Esophagus (tissue), 2 donors: ENCODE data around the gene SMIM38. TPM values are rescaled to one million over a fixed set of nuclear protein-coding genes. Genes with fewer than 3 reads are reported as not detected.

Source experiments
- H3K27ac ChIP-seq, 2 donors: one replicate each; pipeline ENCODE4 v1.5.1; 2013; ENCODE audit warnings: low read depth in 2 of 2, mild to moderate bottlenecking in 2 of 2, inconsistent platforms in 1 of 2, low read length in 1 of 2, moderate library complexity in 1 of 2
- H3K27me3 ChIP-seq, 2 donors: one replicate each; pipeline ENCODE4 v1.6.1; 2013; ENCODE audit warnings: low read length in 2 of 2, control low read depth in 1 of 2, mild to moderate bottlenecking in 1 of 2; ENCODE audit not compliant: insufficient read depth in 2 of 2, control insufficient read depth in 1 of 2
- H3K36me3 ChIP-seq, 2 donors: one replicate each; pipeline ENCODE4 v1.6.1; 2013; ENCODE audit warnings: low read length in 1 of 2; ENCODE audit not compliant: control insufficient read depth in 2 of 2, insufficient read depth in 2 of 2
- H3K4me1 ChIP-seq, 2 donors: one replicate each; pipeline ENCODE4 v1.6.1; 2013; ENCODE audit warnings: low read length in 1 of 2; ENCODE audit not compliant: control insufficient read depth in 2 of 2, insufficient read depth in 2 of 2
- H3K4me3 ChIP-seq, 2 donors: one replicate each; pipeline ENCODE4 v1.5.1; 2013; ENCODE audit warnings: low read length in 2 of 2, mild to moderate bottlenecking in 2 of 2, low read depth in 1 of 2, moderate library complexity in 1 of 2
- H3K9me3 ChIP-seq, 2 donors: one replicate each; pipeline ENCODE4 v1.6.1; 2013; ENCODE audit warnings: mild to moderate bottlenecking in 2 of 2, low read depth in 1 of 2, low read length in 1 of 2, moderate library complexity in 1 of 2; ENCODE audit not compliant: control insufficient read depth in 2 of 2, insufficient read depth in 1 of 2
- WGBS, 2 donors: extraction: QIAGEN DNeasy Blood & Tissue Kit; methylation state at CpG; one replicate each; pipeline ENCODE4 v1.1.7; 2013; 5-methylcytosine and 5-hydroxymethylcytosine counted together
- polyA plus RNA-seq, 2 donors: library from polyadenylated mRNA; stranded (reverse); fragments of 200-250 nt; gene quantifications; one replicate each; pipeline ENCODE4 v1.2.3, GENCODE V29; 2013
- donor health status: healthy with polysubstance abuse.
- donor health status: Bipolar disorder and iron deficiency.

The SMIM38 gene
- polyA plus RNA-seq, 2 donors, result 0.08 to 0.11 TPM

- peaks cover 0 to 2% of the 10 kb centered on the region in 2 donors for H3K9me3 ChIP-seq
These were observed 6.8 kb downstream of the SMIM38 start for GRCh38 chr11:69162505-69162904.

GRCh38 chr11:69163842-69164241 is 8.1 kb downstream of the SMIM38 start:
- H3K36me3 ChIP-seq, result no peaks in the 10 kb centered on the region
- H3K27me3 ChIP-seq, result no peaks in the 10 kb centered on the region
- H3K4me1 ChIP-seq, result peaks cover 0 to 7% of the 10 kb centered on the region in 2 donors
- H3K9me3 ChIP-seq, result peaks cover 0 to 2% of the 10 kb centered on the region in 2 donors
- no peak overlapping the region for H3K27ac ChIP-seq
- 95 to 98% methylated on average over 1 of the region's 1 CpG for WGBS, 2 donors
- H3K4me3 ChIP-seq, result no peak overlapping the region

More at GRCh38 chr11:69162505-69162904, 6.8 kb downstream of the SMIM38 start:
- H3K4me3 ChIP-seq, result no peak overlapping the region
- no peaks in the 10 kb centered on the region for H3K36me3 ChIP-seq
- H3K27ac ChIP-seq, result no peak overlapping the region
- H3K27me3 ChIP-seq, result no peaks in the 10 kb centered on the region
- peaks cover 0 to 7% of the 10 kb centered on the region in 2 donors for H3K4me1 ChIP-seq

- H3K36me3 ChIP-seq, result no peaks in the 10 kb centered on the region
- H3K27ac ChIP-seq, result no peak overlapping the region
- no peak overlapping the region for H3K4me3 ChIP-seq
- peaks cover 0 to 7% of the 10 kb centered on the region in 2 donors for H3K4me1 ChIP-seq
- no peaks in the 10 kb centered on the region for H3K27me3 ChIP-seq
- H3K9me3 ChIP-seq, result peaks cover 0 to 2% of the 10 kb centered on the region in 2 donors
- 76 to 88% methylated on average over 10 of the region's 10 CpGs for WGBS, 2 donors
These were observed 9.1 kb downstream of the SMIM38 start for GRCh38 chr11:69164824-69165223.

DNA sequence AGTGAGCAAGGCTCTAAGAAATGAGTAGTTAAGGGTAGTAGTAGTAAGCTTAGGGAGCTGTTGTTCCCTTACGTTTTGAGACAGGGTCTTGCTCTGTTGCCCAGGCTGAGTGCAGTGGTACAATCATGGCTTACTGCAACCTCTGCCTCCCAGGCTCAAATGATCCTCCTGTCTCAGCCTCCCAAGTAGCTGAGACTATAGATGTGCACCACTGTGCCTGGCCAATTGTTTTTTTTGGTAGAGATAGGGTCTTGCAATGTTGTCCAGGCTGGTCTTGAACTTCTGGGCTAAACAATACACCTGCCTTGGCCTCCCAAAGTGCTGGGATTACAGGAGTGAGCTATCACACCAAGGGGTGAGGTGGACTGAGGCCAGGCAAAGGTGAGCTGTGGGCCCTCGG is 10.0 kb downstream of the SMIM38 start:
- WGBS, 2 donors, result 89 to 96% methylated on average over 2 of the region's 2 CpGs
- H3K36me3 ChIP-seq, result no peaks in the 10 kb centered on the region
- H3K4me3 ChIP-seq, result no peak overlapping the region
- peaks cover 0 to 7% of the 10 kb centered on the region in 2 donors for H3K4me1 ChIP-seq
- H3K27me3 ChIP-seq, result no peaks in the 10 kb centered on the region
- no peak overlapping the region for H3K27ac ChIP-seq
- peaks cover 0 to 2% of the 10 kb centered on the region in 2 donors for H3K9me3 ChIP-seq

- Histone ChIP-seq H3K4me1 (peaks cover 0 to 7% of the 10 kb centered on the region in 2 donors), H3K36me3 (no peaks in the 10 kb centered on the region), H3K27ac (no peak overlapping the region), H3K4me3 (no peak overlapping the region), H3K27me3 (no peaks in the 10 kb centered on the region), H3K9me3 (peaks cover 0 to 2% of the 10 kb centered on the region in 2 donors)
- WGBS, 2 donors, result 36 to 49% methylated on average over 21 of the region's 21 CpGs
These were observed 10.7 kb downstream of the SMIM38 start for GRCh38 chr11:69166218-69167115.

DNA sequence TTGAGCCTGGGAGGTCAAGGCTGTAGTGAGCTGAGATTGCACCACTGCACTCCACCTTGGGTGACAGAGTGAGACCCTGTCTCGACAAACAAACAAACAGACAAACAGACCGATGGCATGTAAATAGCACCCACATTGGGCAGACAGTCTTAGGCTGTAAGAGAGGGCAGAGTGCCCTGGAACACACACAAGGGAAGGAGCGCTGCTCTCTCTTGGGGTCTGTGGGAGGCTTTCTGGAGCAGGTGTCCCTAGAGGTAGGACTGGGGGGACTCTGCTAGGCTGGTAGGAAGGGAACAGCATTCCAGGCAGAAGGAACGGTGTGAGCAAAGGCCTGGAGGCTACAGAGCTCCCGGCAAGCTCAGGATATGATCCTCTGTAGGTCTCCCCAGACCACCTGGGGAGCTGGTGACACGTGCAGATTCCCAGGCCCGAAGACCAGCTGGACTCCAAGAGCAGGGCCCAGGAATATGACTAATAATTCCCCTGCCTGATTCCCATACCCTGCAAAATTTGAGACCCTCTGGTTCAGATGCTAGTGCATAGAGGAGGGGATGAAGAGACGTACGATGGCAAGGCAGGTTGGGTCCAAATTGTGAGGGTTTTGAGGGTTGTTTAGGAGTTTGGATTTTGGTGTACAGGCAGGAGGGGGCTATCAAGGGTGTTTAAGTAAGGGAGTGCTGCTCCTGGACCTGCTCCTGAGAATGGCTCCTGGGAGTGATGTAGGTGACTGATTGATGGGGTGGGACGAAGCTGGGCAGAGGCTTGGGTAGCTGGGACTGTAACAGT is 11.6 kb downstream of the SMIM38 start:
- Histone ChIP-seq H3K4me3 (no peak overlapping the region), H3K9me3 (peaks cover 0 to 2% of the 10 kb centered on the region in 2 donors), H3K27me3 (no peaks in the 10 kb centered on the region), H3K36me3 (no peaks in the 10 kb centered on the region), H3K27ac (no peak overlapping the region), H3K4me1 (peaks cover 0 to 7% of the 10 kb centered on the region in 2 donors)
- WGBS, 2 donors, result 83 to 86% methylated on average over 10 of the region's 10 CpGs

DNA sequence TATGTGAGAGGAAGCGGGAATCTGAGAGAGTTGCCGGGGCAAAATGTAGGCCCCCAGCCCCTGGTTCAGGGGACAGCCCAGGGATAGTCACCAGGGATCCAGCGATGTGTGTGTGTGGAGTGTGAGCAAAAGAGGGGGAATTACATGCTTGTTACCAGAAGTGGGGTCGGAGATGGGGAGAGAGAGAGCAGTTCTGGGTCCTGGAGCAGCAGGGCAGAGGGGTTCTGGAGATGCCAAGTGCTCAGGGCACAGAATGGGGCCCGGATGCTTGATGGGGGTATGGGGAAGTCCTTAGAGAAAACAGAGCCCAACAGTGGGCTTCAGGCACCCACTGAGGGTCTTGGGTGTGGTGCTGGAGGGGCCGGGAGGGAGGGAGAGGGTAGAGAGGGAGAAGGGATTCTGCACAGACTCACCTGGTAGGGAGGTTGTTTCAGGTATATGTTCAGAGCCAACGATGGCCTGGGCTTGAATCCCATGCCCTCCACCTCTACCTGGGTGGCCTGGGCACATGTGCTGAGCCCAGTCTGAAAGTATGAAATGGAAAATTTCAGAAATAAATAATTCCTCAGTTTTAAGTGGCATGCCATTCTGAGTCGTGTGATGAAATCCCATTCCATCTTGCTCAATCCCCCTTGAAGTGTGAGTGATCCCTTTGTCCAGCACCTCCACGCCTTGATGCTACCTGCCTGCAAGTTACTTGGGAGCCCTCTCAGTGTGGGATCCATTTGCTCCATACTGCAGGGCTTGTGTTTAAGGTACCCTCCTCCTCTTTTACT is 12.4 kb downstream of the SMIM38 start:
- H3K4me1 ChIP-seq, result peaks cover 0 to 7% of the 10 kb centered on the region in 2 donors
- WGBS, 2 donors, result 72 to 73% methylated on average over 8 to 9 of the region's 9 CpGs
- H3K27me3 ChIP-seq, result no peaks in the 10 kb centered on the region
- H3K4me3 ChIP-seq, result no peak overlapping the region
- no peak overlapping the region for H3K27ac ChIP-seq
- peaks cover 0 to 2% of the 10 kb centered on the region in 2 donors for H3K9me3 ChIP-seq
- no peaks in the 10 kb centered on the region for H3K36me3 ChIP-seq

DNA sequence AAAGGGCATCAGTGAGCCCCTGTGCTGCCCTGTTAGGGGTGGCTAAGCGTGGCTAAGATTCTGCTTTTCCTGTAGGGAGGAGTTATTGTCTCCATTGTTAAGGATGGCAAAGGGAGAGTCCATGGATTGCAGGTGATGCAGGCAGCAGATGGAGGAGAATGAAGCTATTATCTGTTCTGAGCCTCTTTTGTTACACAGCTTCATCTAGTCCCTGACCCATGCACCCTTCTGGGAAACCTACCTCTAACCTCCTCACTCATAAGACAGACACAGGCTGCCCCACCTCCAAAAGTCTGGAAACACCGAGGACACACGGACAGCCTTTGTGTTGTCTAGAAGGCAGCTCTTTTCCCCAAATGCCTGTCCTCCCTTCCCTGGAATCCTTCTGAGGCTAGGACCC is 13.7 kb downstream of the SMIM38 start:
- Histone ChIP-seq H3K9me3 (peaks cover 0 to under 1% of the 10 kb centered on the region in 2 donors), H3K27me3 (no peaks in the 10 kb centered on the region), H3K4me1 (peaks cover 0 to 7% of the 10 kb centered on the region in 2 donors), H3K36me3 (no peaks in the 10 kb centered on the region), H3K27ac (no peak overlapping the region), H3K4me3 (no peak overlapping the region)
- 92 to 97% methylated on average over 3 of the region's 3 CpGs for WGBS, 2 donors

DNA sequence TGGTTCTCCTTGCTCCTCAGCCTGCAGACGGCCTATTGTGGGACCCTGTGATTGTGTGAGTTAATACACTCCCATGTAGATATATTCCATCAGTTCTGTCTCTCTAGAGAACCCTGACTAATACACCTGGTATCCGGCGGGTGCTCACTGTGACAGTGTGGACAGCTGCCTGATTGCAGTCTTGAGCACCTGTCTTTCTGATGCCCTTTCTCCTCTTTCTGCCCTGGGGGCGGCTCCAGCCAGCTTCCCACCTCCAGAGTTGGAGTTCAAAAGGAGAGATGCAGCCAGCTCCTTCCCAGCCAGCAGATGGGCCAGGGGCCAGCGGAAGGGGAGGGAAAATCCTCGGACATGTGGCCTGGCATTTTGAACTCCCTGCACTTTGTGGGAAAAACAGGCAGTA is 15.0 kb downstream of the SMIM38 start:
- no peaks in the 10 kb centered on the region for H3K27me3 ChIP-seq
- WGBS, 2 donors, result 76 to 80% methylated on average over 6 of the region's 6 CpGs
- no peaks in the 10 kb centered on the region for H3K9me3 ChIP-seq
- H3K27ac ChIP-seq, result no peak overlapping the region
- no peak overlapping the region for H3K4me3 ChIP-seq
- H3K36me3 ChIP-seq, result no peaks in the 10 kb centered on the region
- H3K4me1 ChIP-seq, result peaks cover 0 to 8% of the 10 kb centered on the region in 2 donors
